Lower leg skin (tissue), 3 donors: Measurements from ENCODE around the gene LEMD3.

Experiments used
- POLR2A ChIP-seq, 2 donors: fragments of 450-650 bp; IDR thresholded peaks; one replicate each; pipeline ENCODE4 v1.6.1; 2016 to 2017; ENCODE audit warnings: antibody characterized with exemption in 2 of 2, mild to moderate bottlenecking in 1 of 2, moderate library complexity in 1 of 2
- TF ChIP-seq, protein P1 (sequence below), 3 donors: fragments of 450-650 bp; IDR thresholded peaks; one replicate each; pipeline ENCODE4 v1.5.1; 2016; ENCODE audit warnings: antibody characterized with exemption in 3 of 3, mild to moderate bottlenecking in 3 of 3, moderate library complexity in 2 of 3

DNA sequence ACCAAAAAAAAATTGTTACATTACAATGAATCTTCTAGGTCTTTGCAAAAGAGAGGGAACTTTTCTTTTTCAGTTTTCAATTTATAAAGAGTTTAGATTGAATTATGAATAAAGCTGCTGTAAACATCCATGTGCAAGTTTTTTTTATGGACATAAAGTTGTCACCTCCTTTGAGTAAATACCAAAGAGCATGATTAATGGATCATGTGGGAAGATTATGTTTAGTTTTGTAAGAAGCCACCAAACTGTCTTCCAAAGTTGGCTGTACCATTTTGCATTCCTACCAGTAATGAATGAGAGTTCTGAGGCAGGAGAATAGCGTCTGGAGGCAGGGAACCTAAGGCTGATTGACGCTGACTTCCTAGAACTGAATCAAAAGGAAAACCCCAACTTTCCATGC is 30.2 kb downstream of the LEMD3 start:
- TF ChIP-seq POLR2A (IDR thresholded peaks at IDR 0.05), result no peak
- TF ChIP-seq, protein P1, sequence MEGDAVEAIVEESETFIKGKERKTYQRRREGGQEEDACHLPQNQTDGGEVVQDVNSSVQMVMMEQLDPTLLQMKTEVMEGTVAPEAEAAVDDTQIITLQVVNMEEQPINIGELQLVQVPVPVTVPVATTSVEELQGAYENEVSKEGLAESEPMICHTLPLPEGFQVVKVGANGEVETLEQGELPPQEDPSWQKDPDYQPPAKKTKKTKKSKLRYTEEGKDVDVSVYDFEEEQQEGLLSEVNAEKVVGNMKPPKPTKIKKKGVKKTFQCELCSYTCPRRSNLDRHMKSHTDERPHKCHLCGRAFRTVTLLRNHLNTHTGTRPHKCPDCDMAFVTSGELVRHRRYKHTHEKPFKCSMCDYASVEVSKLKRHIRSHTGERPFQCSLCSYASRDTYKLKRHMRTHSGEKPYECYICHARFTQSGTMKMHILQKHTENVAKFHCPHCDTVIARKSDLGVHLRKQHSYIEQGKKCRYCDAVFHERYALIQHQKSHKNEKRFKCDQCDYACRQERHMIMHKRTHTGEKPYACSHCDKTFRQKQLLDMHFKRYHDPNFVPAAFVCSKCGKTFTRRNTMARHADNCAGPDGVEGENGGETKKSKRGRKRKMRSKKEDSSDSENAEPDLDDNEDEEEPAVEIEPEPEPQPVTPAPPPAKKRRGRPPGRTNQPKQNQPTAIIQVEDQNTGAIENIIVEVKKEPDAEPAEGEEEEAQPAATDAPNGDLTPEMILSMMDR (IDR thresholded peaks at IDR 0.05), result no peak
